HUES48 (cell line): ENCODE measurements around the gene COL12A1.

Experiments used
- H3K27ac ChIP-seq: one replicate; pipeline ENCODE4 v1.7.0; 2013; ENCODE audit warnings: low read depth, low read length, inconsistent platforms
- H3K27me3 ChIP-seq: 2 replicates; pipeline ENCODE4 v1.6.1; 2013; ENCODE audit warnings: mild to moderate bottlenecking, low read length; ENCODE audit not compliant: control insufficient read depth, insufficient read depth
- H3K36me3 ChIP-seq: 2 replicates; pipeline ENCODE4 v1.6.1; 2013; ENCODE audit warnings: low read length; ENCODE audit not compliant: control insufficient read depth, insufficient read depth
- H3K4me1 ChIP-seq: 2 replicates; pipeline ENCODE4 v1.6.1; 2013; ENCODE audit warnings: mild to moderate bottlenecking, low read length; ENCODE audit not compliant: control insufficient read depth, insufficient read depth
- H3K4me3 ChIP-seq: 2 replicates; pipeline ENCODE4 v1.5.1; 2013; ENCODE audit warnings: mild to moderate bottlenecking, low read depth, low read length
- H3K9ac ChIP-seq: 2 replicates; pipeline ENCODE4 v1.6.1; 2013; ENCODE audit warnings: mild to moderate bottlenecking, low read depth, low read length, moderate library complexity
- H3K9me3 ChIP-seq: 2 replicates; pipeline ENCODE4 v1.6.1; 2013; ENCODE audit warnings: low read length; ENCODE audit not compliant: control insufficient read depth, insufficient read depth

COL12A1 gene

DNA sequence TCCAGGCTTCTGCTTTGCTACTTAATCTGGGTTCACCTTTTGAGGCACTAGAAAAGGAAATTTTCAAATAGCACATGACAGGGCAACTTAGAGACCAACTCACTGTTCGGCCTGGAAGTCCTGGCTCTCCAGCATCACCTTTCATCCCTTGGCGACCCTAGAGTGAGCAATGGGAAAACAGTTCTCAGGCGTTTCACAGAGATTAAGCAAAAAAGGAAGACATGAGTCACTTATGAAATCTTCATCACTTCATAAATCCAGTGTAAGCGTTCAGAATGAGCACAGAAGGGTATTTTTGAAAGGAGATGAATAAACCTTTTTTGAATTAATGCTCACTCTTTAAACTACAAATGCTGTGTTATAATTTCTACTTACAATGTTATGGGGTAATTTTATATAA, 104.0 kb downstream of the COL12A1 start:
- Histone ChIP-seq H3K9me3 (no peaks in the 10 kb centered on the region), H3K36me3 (no peaks in the 10 kb centered on the region; the same call in 1 of the 2 replicates), H3K4me3 (no peak overlapping the region), H3K9ac (no peak overlapping the region), H3K4me1 (0 out of 2 replicates have a peak, but pooled peaks cover 7% of the 10 kb centered on the region), H3K27me3 (no peaks in the 10 kb centered on the region), H3K27ac (no peak overlapping the region)

DNA sequence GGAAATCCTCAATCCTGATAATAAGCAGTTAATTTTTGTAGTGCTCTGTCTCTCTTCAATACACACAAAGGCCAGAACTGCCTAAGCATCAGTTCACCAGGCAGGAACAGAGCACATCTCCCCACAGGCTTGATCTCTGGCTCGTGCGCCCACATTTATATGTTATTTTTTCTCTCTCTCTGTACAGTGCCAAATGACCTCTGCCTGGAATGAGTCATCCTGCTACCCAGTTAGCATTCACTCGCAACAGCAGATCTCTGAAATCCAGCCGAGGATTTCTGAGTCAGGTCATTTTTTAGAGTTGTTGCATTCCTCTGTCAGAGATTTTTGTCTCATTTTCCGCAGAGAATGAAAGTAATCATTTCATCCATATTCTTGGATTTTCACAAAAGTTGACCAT, 107.1 kb downstream of the COL12A1 start:
- Histone ChIP-seq H3K9me3 (no peaks in the 10 kb centered on the region), H3K9ac (no peak overlapping the region), H3K4me1 (0 out of 2 replicates have a peak, but pooled peaks cover 7% of the 10 kb centered on the region), H3K36me3 (no peaks in the 10 kb centered on the region; the same call in 1 of the 2 replicates), H3K27me3 (no peaks in the 10 kb centered on the region), H3K27ac (no peak overlapping the region), H3K4me3 (no peak overlapping the region)

- H3K27ac ChIP-seq = no peak overlapping the region
- no peaks in the 10 kb centered on the region for H3K27me3 ChIP-seq
- H3K36me3 ChIP-seq = no peaks in the 10 kb centered on the region; the same call in 1 of the 2 replicates
- no peak overlapping the region for H3K4me3 ChIP-seq
- no peak overlapping the region for H3K9ac ChIP-seq
- 0 out of 2 replicates have a peak, but pooled peaks cover 7% of the 10 kb centered on the region for H3K4me1 ChIP-seq
- no peaks in the 10 kb centered on the region for H3K9me3 ChIP-seq
Observed at GRCh38 chr6:75096966-75097365, 108.9 kb downstream of the COL12A1 start.

DNA sequence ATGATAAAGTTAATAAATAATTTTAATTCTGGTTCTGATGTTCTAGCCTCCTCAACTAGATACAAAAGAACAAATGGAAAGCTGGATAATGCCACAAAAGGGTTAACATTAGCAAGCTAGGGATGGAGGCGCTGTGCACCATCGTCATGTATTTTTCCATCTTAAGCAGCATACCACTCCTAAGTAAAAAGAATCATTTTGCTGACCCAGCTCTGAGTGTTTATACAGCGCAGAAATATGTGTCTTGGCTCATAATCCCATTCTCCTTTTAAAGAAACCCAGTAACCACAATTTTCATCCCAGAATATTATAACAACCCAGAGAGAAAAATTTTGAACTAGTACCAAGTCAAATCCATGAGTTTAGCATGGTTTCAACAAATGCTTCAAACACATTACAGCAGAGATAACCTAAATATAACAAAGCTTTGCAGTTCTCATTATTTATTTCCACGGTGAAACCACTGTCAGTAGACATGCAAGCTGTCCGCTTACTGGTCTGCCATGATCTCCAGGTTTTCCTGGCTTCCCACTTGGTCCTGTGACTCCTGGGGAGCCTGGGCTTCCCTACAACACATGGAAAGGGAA, 111.1 kb downstream of the COL12A1 start:
- Histone ChIP-seq H3K9me3 (no peaks in the 10 kb centered on the region), H3K4me1 (0 out of 2 replicates have a peak, but pooled peaks cover 9% of the 10 kb centered on the region), H3K9ac (no peak overlapping the region), H3K27me3 (no peaks in the 10 kb centered on the region), H3K27ac (no peak overlapping the region), H3K36me3 (no peaks in the 10 kb centered on the region), H3K4me3 (no peak overlapping the region)

DNA sequence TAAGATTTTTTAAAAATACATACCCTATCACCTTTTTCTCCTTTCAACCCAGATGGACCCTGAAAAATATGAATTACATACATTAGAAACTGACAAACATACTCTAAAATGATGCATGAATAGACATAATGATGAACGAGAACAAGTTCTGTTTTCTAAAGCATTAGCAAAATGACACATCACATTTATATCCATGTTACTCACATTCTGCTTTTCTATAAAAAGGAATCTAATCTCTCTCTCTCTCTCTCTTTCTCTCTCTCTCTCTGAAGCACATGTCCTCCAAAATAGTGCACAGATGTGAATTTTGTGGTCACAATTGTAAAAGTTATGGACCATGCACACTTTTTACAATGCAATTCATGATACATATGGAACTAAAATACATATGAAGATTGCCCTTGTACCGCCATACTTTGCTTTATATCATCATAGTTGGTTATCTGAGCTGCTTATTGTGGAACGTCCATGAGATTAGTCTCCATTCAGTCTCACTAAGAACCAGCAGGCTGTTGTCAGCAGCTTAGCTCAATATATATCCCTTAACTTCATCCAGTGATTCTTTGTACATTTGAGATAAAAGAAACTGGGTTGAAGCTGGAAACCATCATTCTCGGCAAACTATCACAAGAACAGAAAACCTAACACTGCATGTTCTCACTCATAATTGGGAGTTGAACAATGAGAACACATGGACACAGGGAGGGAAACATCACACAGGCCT, 114.2 kb downstream of the COL12A1 start:
- H3K4me1 ChIP-seq = 0 out of 2 replicates have a peak, but pooled peaks cover 5% of the 10 kb centered on the region
- H3K27me3 ChIP-seq = no peaks in the 10 kb centered on the region
- no peak overlapping the region for H3K27ac ChIP-seq
- H3K36me3 ChIP-seq = no peaks in the 10 kb centered on the region
- H3K9ac ChIP-seq = no peak overlapping the region
- H3K9me3 ChIP-seq = no peaks in the 10 kb centered on the region
- no peak overlapping the region for H3K4me3 ChIP-seq

DNA sequence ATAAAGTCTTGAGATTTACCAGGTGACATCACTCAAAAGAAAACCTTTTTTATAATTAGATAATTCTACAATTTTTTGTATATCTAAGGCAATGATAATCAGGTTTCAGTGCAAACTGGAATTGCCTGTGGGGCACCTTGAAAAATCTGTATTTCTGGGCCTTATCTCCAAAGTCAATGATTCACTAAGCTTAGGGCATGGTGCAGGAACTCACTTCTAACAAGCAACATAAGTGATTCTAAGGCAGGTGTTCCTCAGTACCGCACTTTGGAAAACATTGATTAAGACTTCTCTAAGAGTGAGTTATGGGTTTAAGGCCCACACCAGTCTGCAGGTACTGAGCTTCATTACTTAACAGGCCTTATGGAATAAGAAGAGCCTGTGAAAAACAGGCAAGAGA, 115.3 kb downstream of the COL12A1 start:
- H3K27ac ChIP-seq = no peak overlapping the region
- H3K9me3 ChIP-seq = no peaks in the 10 kb centered on the region
- no peaks in the 10 kb centered on the region for H3K36me3 ChIP-seq

GRCh38 chr6:75089921-75090320, 115.9 kb downstream of the COL12A1 start:
- no peaks in the 10 kb centered on the region for H3K9me3 ChIP-seq
- H3K36me3 ChIP-seq = no peaks in the 10 kb centered on the region

More for the DNA sequence above, 115.3 kb downstream of the COL12A1 start:
- H3K9ac ChIP-seq = no peak overlapping the region
- peaks cover 7% of the 10 kb centered on the region; the same call in 1 of the 2 replicates for H3K4me1 ChIP-seq
- no peaks in the 10 kb centered on the region for H3K27me3 ChIP-seq
- H3K4me3 ChIP-seq = no peak overlapping the region

DNA sequence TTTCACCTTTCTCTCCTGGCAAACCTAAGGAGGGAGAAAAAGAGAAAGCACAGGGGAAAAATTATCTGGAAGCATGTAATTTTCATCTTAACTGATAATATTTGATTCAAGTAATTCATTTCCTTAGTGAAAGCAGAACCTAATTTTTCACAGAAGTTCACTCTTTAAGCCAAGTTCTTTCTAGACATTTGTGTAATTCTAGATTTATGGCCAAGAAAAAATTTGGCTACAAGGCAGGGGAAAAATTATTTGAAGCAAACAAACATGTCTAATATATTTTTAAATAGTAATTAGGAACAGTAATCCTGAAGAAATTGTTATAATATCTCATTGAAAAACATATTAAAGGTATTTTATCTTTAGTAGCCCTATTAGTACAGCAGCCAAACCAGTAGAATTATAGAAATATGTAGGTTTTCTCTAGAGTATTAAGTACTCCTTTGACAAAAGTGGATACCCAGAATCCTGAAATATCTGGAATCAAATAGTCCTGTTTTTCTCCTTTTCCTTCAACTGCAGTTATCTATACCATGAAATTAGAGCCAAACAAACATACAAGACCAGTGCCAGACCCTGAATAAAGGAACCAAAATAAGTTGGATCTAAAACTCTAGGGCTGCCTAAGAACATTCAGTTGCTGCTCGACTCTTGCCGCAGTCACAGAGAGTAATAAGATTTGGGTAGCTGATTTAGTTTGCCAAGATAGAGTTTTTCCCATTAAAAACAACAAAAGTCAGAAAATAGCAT, 116.5 kb downstream of the COL12A1 start:
- Histone ChIP-seq H3K27ac (no peak overlapping the region), H3K4me1 (peaks cover 16% of the 10 kb centered on the region), H3K4me3 (no peak overlapping the region), H3K9me3 (no peaks in the 10 kb centered on the region), H3K36me3 (no peaks in the 10 kb centered on the region), H3K27me3 (no peaks in the 10 kb centered on the region), H3K9ac (no peak overlapping the region)

More at GRCh38 chr6:75089921-75090320, 115.9 kb downstream of the COL12A1 start:
- no peaks in the 10 kb centered on the region for H3K27me3 ChIP-seq
- H3K9ac ChIP-seq = no peak overlapping the region
- H3K27ac ChIP-seq = no peak overlapping the region
- H3K4me1 ChIP-seq = peaks cover 10% of the 10 kb centered on the region
- H3K4me3 ChIP-seq = no peak overlapping the region

- H3K9ac ChIP-seq = no peak overlapping the region
- peaks cover 17% of the 10 kb centered on the region for H3K4me1 ChIP-seq
- H3K9me3 ChIP-seq = no peaks in the 10 kb centered on the region
- no peak overlapping the region for H3K4me3 ChIP-seq
- H3K27ac ChIP-seq = no peak overlapping the region
- H3K36me3 ChIP-seq = no peaks in the 10 kb centered on the region
- H3K27me3 ChIP-seq = peaks cover 7% of the 10 kb centered on the region; the same call in 1 of the 2 replicates
Observed at GRCh38 chr6:75085931-75086635, 119.8 kb downstream of the COL12A1 start.

DNA sequence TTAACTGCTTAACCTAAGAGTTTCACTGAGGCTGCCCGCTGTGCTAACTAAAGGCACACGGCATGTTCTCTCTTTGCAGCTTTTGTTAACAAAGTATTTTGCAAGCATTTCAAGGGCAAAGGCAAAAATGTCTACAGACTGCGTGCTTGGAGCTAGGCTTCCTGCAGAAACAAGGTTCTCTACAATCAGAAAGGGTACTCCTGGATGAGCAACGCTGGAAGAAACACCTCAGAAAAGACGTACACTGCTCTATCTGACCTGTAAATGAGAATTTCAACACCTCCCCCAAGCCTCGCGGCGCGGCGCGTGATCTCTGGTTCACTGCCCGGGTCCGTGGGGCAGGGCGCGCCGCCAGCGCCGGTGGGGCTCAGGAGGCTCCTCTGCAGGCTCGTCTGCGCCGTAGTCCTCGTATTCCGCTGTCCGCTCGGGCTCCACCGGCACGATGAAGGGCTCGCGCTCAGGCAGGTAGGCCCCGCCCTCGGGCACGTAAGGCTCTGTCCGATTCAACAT, 120.9 kb downstream of the COL12A1 start:
- no peak overlapping the region for H3K27ac ChIP-seq
- H3K36me3 ChIP-seq = no peaks in the 10 kb centered on the region
- H3K9ac ChIP-seq = no peak overlapping the region
- H3K4me3 ChIP-seq = peak overlapping the region; percentile 44
- H3K9me3 ChIP-seq = no peaks in the 10 kb centered on the region
- H3K27me3 ChIP-seq = peaks cover 7% of the 10 kb centered on the region; the same call in 1 of the 2 replicates
- peaks cover 17% of the 10 kb centered on the region for H3K4me1 ChIP-seq
